K562 (cell line): ENCODE measurements around the gene FARP2. TPM values are rescaled to one million over a fixed set of nuclear protein-coding genes. Genes with fewer than 3 reads are reported as not detected.

Source experiments
- ATAC-seq: fragments of 200-7000 bp; cut with Tn5 transposase; 3 replicates; pipeline ENCODE4 v1.9.1; 2020; ENCODE audit warnings: moderate library complexity
- BruUV-seq: library from RNA; stranded (reverse); fragments of 400-500 nt; replicated peaks from 2 replicates; lab custom pipeline; 2021; lab: Mats Ljungman, UMichigan
- CTCF ChIA-PET: fragments of 300-600 bp; formaldehyde crosslinking; extraction: SDS; loops from one replicate; lab custom pipeline; 2021; ENCODE audit warnings: low intra/inter-chr PET ratio; lab: Yijun Ruan, JAX
- POLR2A ChIA-PET: fragments of 300-600, 350-650 bp; sonication (Branson Sonifier 250); formaldehyde crosslinking; extraction: SDS; loops from one replicate; lab custom pipeline; 2021; ENCODE audit warnings: antibody characterized with exemption, inconsistent platforms; lab: Yijun Ruan, JAX
- DNase-seq, 4 experiments: peaks; one replicate each; pipeline versions ENCODE4 v3.0.0 to v3.0.0-alpha.2; 2011 to 2018; ENCODE audit warnings: low spot score in 3 of 4, mixed read lengths in 3 of 4; ENCODE audit errors: extremely low read depth in 1 of 4
- FAIRE-seq: peaks from 2 replicates; lab custom pipeline; 2011; peaks lifted over from hg19 to GRCh38; lab: Jason Lieb, UNC
- H2AFZ ChIP-seq: 2 replicates; pipeline ENCODE4 v1.6.0; 2011; ENCODE audit warnings: low read depth, low read length, control low read depth, inconsistent platforms
- H3K27ac ChIP-seq: fragments of 200-600 bp; 3 replicates; pipeline ENCODE4 v1.8.0; 2011; ENCODE audit warnings: low read depth, mild to moderate bottlenecking, control low read depth, inconsistent platforms, low read length, moderate library complexity, mixed read lengths; ENCODE audit errors: extremely low read depth
- H3K27me3 ChIP-seq, 2 experiments: fragments of 300-600 bp in 1 of 2; 2 replicates in 1 of 2; 3 replicates in 1 of 2; pipeline versions ENCODE4 v1.6.0 to v1.8.0; 2011; ENCODE audit warnings: inconsistent platforms in 2 of 2, low read length in 2 of 2, mild to moderate bottlenecking in 1 of 2, mixed read lengths in 1 of 2, moderate library complexity in 1 of 2; ENCODE audit not compliant: control insufficient read depth in 2 of 2, insufficient read depth in 2 of 2
- H3K36me3 ChIP-seq: fragments of 300-600 bp; 3 replicates; pipeline ENCODE4 v1.8.0; 2011; ENCODE audit warnings: mild to moderate bottlenecking, low read length, inconsistent platforms; ENCODE audit not compliant: control insufficient read depth, insufficient read depth
- H3K4me1 ChIP-seq, 2 experiments: fragments of 200-600 bp in 1 of 2; replicated peaks in 1 of 2; 2 replicates in 1 of 2; 3 replicates in 1 of 2; pipeline versions ENCODE4 v1.5.1 to v1.8.0; 2011; ENCODE audit warnings: inconsistent platforms in 2 of 2, low read length in 2 of 2, mild to moderate bottlenecking in 1 of 2, mixed read lengths in 1 of 2, moderate library complexity in 1 of 2; ENCODE audit not compliant: control insufficient read depth in 2 of 2, insufficient read depth in 2 of 2
- H3K4me2 ChIP-seq: 2 replicates; pipeline ENCODE4 v1.6.1; 2011; ENCODE audit warnings: low read length, control low read depth, inconsistent platforms, mixed read lengths; ENCODE audit not compliant: insufficient read depth
- H3K4me3 ChIP-seq: fragments of 200-600 bp; sonication (generic), shearing (Covaris generic); 2 replicates; pipeline ENCODE4 v1.5.1; 2016; ENCODE audit warnings: control low read depth, inconsistent platforms
- H3K79me2 ChIP-seq: fragments of 200-600 bp; 3 replicates; pipeline ENCODE4 v1.8.0; 2011; ENCODE audit warnings: low read length, inconsistent platforms; ENCODE audit not compliant: control insufficient read depth, insufficient read depth
- H3K9ac ChIP-seq, 2 experiments: 2 replicates each; pipeline versions ENCODE4 v1.6.0 to v1.6.1; 2011; ENCODE audit warnings: low read depth in 2 of 2, low read length in 2 of 2, control low read depth in 1 of 2, inconsistent platforms in 1 of 2, mild to moderate bottlenecking in 1 of 2, mixed read lengths in 1 of 2; ENCODE audit not compliant: insufficient read depth in 1 of 2
- H3K9me1 ChIP-seq: one replicate; pipeline ENCODE4 v1.6.0; 2011; ENCODE audit warnings: inconsistent platforms, mild to moderate bottlenecking, low read length, moderate library complexity; ENCODE audit not compliant: control insufficient read depth, insufficient read depth
- H3K9me3 ChIP-seq: replicated peaks from 2 replicates; pipeline ENCODE4 v1.5.1; 2011; ENCODE audit warnings: low read depth, low read length, inconsistent platforms; ENCODE audit not compliant: control insufficient read depth, insufficient read depth
- H4K20me1 ChIP-seq: replicated peaks from 2 replicates; pipeline ENCODE4 v1.6.1; 2011; ENCODE audit warnings: low read length, inconsistent platforms, mixed read lengths; ENCODE audit not compliant: control insufficient read depth, insufficient read depth
- FOS ChIP-seq: IDR thresholded peaks from 3 replicates; pipeline ENCODE4 v1.6.1; 2011; ENCODE audit not compliant: insufficient read length; ENCODE audit errors: extremely low read depth
- HDAC2 ChIP-seq: fragments of 450-650 bp; IDR thresholded peaks from 2 replicates; pipeline ENCODE4 v1.6.1; 2016; ENCODE audit warnings: mild to moderate bottlenecking
- HNRNPH1 ChIP-seq: fragments of 200-400 bp; formaldehyde crosslinking; optimal IDR thresholded peaks from 2 replicates; pipeline ENCODE3; 2017; ENCODE audit warnings: low read depth, mild to moderate bottlenecking, low read length, moderate library complexity
- MEF2A ChIP-seq: IDR thresholded peaks from 2 replicates; pipeline ENCODE4 v1.6.1; 2011; ENCODE audit warnings: low read depth, mild to moderate bottlenecking, low read length, moderate library complexity; ENCODE audit not compliant: control insufficient read depth
- NCOR1 ChIP-seq: fragments of 450-650 bp; IDR thresholded peaks from 2 replicates; pipeline ENCODE4 v1.6.1; 2016; ENCODE audit warnings: mild to moderate bottlenecking, moderate library complexity
- NR4A1 ChIP-seq, 2 experiments: fragments of 250-450 bp in 1 of 2; fragments of 450-650 bp in 1 of 2; sonication (Bioruptor Pico) in 1 of 2; IDR thresholded peaks; 2 replicates each; pipeline versions ENCODE4 v1.4.0 to v1.6.1; 2016 to 2020; ENCODE audit warnings: mild to moderate bottlenecking in 2 of 2, missing compliant biosample characterization in 1 of 2, missing genetic modification characterization in 1 of 2, moderate library complexity in 1 of 2
- RUNX1 ChIP-seq: sonication (generic); IDR thresholded peaks from 2 replicates; pipeline ENCODE4 v1.6.1; 2016; ENCODE audit warnings: antibody characterized with exemption, low read depth
- ZFX ChIP-seq: sonication (generic); formaldehyde crosslinking; IDR thresholded peaks from 2 replicates; pipeline ENCODE4 v1.8.0; 2022; ENCODE audit warnings: mild to moderate bottlenecking, missing genetic modification reagents, moderate library complexity
- ZNF311 ChIP-seq: fragments of 250-450 bp; sonication (Bioruptor Pico); IDR thresholded peaks from 2 replicates; pipeline ENCODE4 v1.4.0; 2020; ENCODE audit warnings: mild to moderate bottlenecking, moderate library complexity
- ZNF445 ChIP-seq: fragments of 250-450 bp; sonication (Bioruptor Pico); IDR thresholded peaks from 2 replicates; pipeline ENCODE4 v1.4.0; 2020; ENCODE audit warnings: low read depth, mild to moderate bottlenecking, moderate library complexity
- ZNF584 ChIP-seq: fragments of 200-800 bp; sonication (Bioruptor generic); IDR thresholded peaks from 2 replicates; pipeline ENCODE4 v1.6.1; 2016; ENCODE audit warnings: low read depth, mild to moderate bottlenecking, missing genetic modification characterization, missing compliant biosample characterization
- ZNF780A ChIP-seq: fragments of 250-450 bp; sonication (Bioruptor Pico); IDR thresholded peaks from 2 replicates; pipeline ENCODE4 v1.5.0; 2021; ENCODE audit warnings: mild to moderate bottlenecking
- WGBS: fragments of 100-300 bp; shearing (Covaris generic); methylation state at CpG from one replicate; pipeline ENCODE4 v1.1.6; 2016; ENCODE audit warnings: low coverage, mixed read lengths; ENCODE audit not compliant: insufficient coverage; ENCODE audit errors: missing lambda C conversion rate; 5-methylcytosine and 5-hydroxymethylcytosine counted together
- in situ Hi-C: fragments of 300-500 bp; cut with MboI; formaldehyde crosslinking; loops from 4 replicates; pipeline ENCODE4 v1.15.0; 2018; ENCODE audit warnings: inconsistent platforms, mixed read lengths
- intact Hi-C: fragments of 100-400 bp; cut with micrococcal nuclease; formaldehyde crosslinking; loops from 2 replicates; pipeline ENCODE4 v1.14.2; 2022
- polyA plus RNA-seq, 8 experiments: library from polyadenylated mRNA; depleted of rRNA in 4 of 8; stranded (reverse) in 5 of 8; unstranded in 3 of 8; fragments of >200 nt; fragmentation: Nextera tagmentation in 2 of 8; fragmentation: Illumina TruSeq in 1 of 8; extraction: Ambion mirVana in 2 of 8; extraction: Trizol in 1 of 8; gene quantifications; 2 replicates each; pipeline versions ENCODE4 v1.2.1 to v1.2.3, GENCODE V29; 2011 to 2014; ENCODE audit warnings: inconsistent platforms in 1 of 8, missing spikeins in 1 of 8
- total RNA-seq, 7 experiments: library from RNA; depleted of rRNA in 6 of 7; stranded (reverse); fragments of >200 nt in 6 of 7; fragmentation: Illumina TruSeq in 2 of 7; extraction: Trizol in 2 of 7; gene quantifications; 2 replicates each; pipeline versions ENCODE4 v1.2.1 to v1.2.3, GENCODE V29; 2011 to 2021; ENCODE audit warnings: low replicate concordance in 1 of 7
- TF ChIP-seq, protein P1 (sequence below): fragments of 450-650 bp; IDR thresholded peaks from 2 replicates; pipeline ENCODE4 v1.6.1; 2018; ENCODE audit warnings: mild to moderate bottlenecking, low read depth; ENCODE audit not compliant: partially characterized antibody

Gene FARP2
- total and polyA plus RNA-seq, 9 of the 15 experiments (the other 6 are each of a cell fraction or from before 2014, with no cell fraction given): 4.1 to 38.1 (median 21.1) TPM

DNA sequence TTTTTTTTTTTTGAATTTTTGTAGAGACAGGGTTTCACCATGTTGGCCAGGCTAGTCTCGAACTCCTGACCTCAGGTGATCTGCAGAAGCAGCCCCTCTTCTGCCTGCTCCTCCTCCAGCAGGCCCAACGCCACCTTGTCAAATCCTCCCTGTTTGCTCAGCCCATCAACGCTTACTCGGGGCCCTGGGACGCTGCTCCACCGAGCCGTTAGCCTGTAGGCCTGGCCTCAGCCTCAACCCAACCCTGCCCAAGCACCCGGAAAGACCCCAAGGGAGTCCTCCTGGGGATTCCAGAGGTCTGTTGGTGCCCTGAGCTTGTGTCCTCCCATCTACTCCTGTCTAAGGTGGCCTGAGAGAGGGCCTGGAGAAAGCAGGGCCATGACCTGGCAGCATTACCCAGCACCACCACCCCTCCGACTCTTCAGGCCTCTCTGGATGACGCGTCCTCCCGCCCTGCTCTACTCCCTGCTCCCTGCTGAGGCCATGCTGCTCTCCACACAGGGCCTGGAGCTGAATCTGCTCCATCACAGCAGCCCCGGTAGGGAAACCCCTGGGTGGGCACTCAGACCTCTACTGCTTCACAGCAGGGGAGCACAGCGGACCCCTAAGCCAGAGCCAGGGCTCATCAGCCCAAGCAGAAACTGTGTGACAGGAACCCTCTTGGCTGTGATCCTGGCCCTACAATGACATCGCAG is 149.1 kb downstream of the FARP2 start:
- no peak for ATAC-seq
- H3K9ac ChIP-seq: peak overlapping the region in 1 of 2 experiments; percentile 85; a peak in 2 of 4 replicates
- intact Hi-C loops: no loop called here

More for the DNA sequence above, 149.1 kb downstream of the FARP2 start:
- Histone ChIP-seq H3K36me3 (peaks cover 32% of the 10 kb centered on the region; the same call in 2 of the 3 replicates), H3K4me1 (peaks cover 13 to 39% of the 10 kb centered on the region in 2 experiments; a peak in 4 of 5 replicates), H2AFZ (no peak overlapping the region), H3K27ac (no peak overlapping the region), H3K9me3 (no peaks in the 10 kb centered on the region), H3K4me2 (no peak overlapping the region), H3K4me3 (no peak overlapping the region), H3K27me3 (no peaks in the 10 kb centered on the region), H3K79me2 (peaks cover 52% of the 10 kb centered on the region), H3K9me1 (peaks cover 3% of the 10 kb centered on the region), H4K20me1 (no peaks in the 10 kb centered on the region)
- POLR2A ChIA-PET: interaction anchor here (1.0 to 2.0 kb wide), 2 partner anchors 13 to 15 kb away, joined by 3 to 4 read pairs; no protein-coding TSS in a partner anchor
- DNase-seq: no peak
- WGBS: 94% methylated on average over 7 of the region's 15 CpGs
- CTCF ChIA-PET: no interaction called here
- TF ChIP-seq NR4A1 (CRISPR knock-in tag; IDR thresholded peaks at IDR 0.05): no peak
- TF ChIP-seq NR4A1 (tag; IDR thresholded peaks at IDR 0.05): no peak
- no peak for TF ChIP-seq ZNF445
- no peak for TF ChIP-seq ZNF584
- no peak for TF ChIP-seq ZFX
- no peak for TF ChIP-seq FOS
- TF ChIP-seq HDAC2: no peak
- TF ChIP-seq RUNX1: no peak
- no peak for TF ChIP-seq NCOR1
- no peak for TF ChIP-seq ZNF311 (CRISPR knock-in tag)
- TF ChIP-seq MEF2A: no peak
- TF ChIP-seq, protein P1, sequence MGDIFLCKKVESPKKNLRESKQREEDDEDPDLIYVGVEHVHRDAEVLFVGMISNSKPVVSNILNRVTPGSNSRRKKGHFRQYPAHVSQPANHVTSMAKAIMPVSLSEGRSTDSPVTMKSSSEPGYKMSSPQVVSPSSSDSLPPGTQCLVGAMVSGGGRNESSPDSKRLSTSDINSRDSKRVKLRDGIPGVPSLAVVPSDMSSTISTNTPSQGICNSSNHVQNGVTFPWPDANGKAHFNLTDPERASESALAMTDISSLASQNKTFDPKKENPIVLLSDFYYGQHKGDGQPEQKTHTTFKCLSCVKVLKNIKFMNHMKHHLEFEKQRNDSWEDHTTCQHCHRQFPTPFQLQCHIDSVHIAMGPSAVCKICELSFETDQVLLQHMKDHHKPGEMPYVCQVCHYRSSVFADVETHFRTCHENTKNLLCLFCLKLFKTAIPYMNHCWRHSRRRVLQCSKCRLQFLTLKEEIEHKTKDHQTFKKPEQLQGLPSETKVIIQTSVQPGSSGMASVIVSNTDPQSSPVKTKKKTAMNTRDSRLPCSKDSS: no peak
- TF ChIP-seq ZNF780A: no peak
- no peak for TF ChIP-seq HNRNPH1
- no TSS peak for BruUV-seq
- FAIRE-seq: no peak
- in situ Hi-C loops: no loop called here
